PC-9 (cell line): ENCODE data around the gene MMP11. TPM values are rescaled to one million over a fixed set of nuclear protein-coding genes. Genes with fewer than 3 reads are reported as not detected.
A peak's percentile ranks its signal among the peaks of the same experiment; 100 is the strongest.

Source experiments
- BruUV-seq: library from RNA; stranded (reverse); fragments of 400-500 nt; replicated peaks from 2 replicates; lab custom pipeline; 2021; lab: Mats Ljungman, UMichigan
- CTCF ChIA-PET: fragments of 300-600 bp; sonication (Branson Sonifier 250); formaldehyde crosslinking; loops from one replicate; lab custom pipeline; 2022; ENCODE audit warnings: antibody characterized with exemption; lab: Charles Lee
- POLR2A ChIA-PET: fragments of 300-600 bp; sonication (Branson Sonifier 250); formaldehyde crosslinking; loops from one replicate; lab custom pipeline; 2022; ENCODE audit warnings: antibody characterized with exemption; ENCODE audit not compliant: unreplicated experiment; lab: Charles Lee
- DNase-seq, 2 experiments: peaks; one replicate each; pipeline versions ENCODE4 v3.0.0 to v3.0.0-alpha.2; 2015 to 2022; ENCODE audit warnings: mixed read lengths in 1 of 2
- H2AFZ ChIP-seq: fragments of 200-600 bp; sonication (generic); 2 replicates; pipeline ENCODE4 v1.8.1; 2017; ENCODE audit warnings: antibody characterized with exemption
- H3F3A ChIP-seq: fragments of 200-600 bp; sonication (generic); 2 replicates; pipeline ENCODE4 v1.8.1; 2017; ENCODE audit warnings: antibody characterized with exemption, mild to moderate bottlenecking, low read depth; ENCODE audit not compliant: insufficient read depth
- H3K27ac ChIP-seq: fragments of 200-600 bp; sonication (generic); 2 replicates; pipeline ENCODE4 v1.6.1; 2016; ENCODE audit warnings: mixed run types
- H3K27me3 ChIP-seq: fragments of 200-600 bp; sonication (generic); 2 replicates; pipeline ENCODE4 v1.6.1; 2016; ENCODE audit warnings: low read depth, mixed run types; ENCODE audit not compliant: insufficient read depth
- H3K36me3 ChIP-seq: fragments of 200-600 bp; sonication (generic); 2 replicates; pipeline ENCODE4 v1.6.1; 2016; ENCODE audit warnings: low read depth, mixed run types
- H3K4me1 ChIP-seq: fragments of 200-600 bp; sonication (generic); replicated peaks from 2 replicates; pipeline ENCODE4 v1.6.1; 2016; ENCODE audit warnings: mixed run types; ENCODE audit not compliant: insufficient read depth
- H3K4me2 ChIP-seq: fragments of 200-600 bp; sonication (generic); 2 replicates; pipeline ENCODE4 v1.6.1; 2017; ENCODE audit warnings: mixed run types
- H3K4me3 ChIP-seq: fragments of 200-600 bp; sonication (generic); 2 replicates; pipeline ENCODE4 v1.6.1; 2016; ENCODE audit warnings: mixed run types
- H3K79me2 ChIP-seq: fragments of 200-600 bp; sonication (generic); 2 replicates; pipeline ENCODE4 v1.6.1; 2017; ENCODE audit warnings: low read depth, mixed run types
- H3K9me2 ChIP-seq: fragments of 200-600 bp; sonication (generic); 2 replicates; pipeline ENCODE4 v1.8.1; 2017; ENCODE audit warnings: mild to moderate bottlenecking; ENCODE audit not compliant: insufficient read depth
- H3K9me3 ChIP-seq: fragments of 200-600 bp; sonication (generic); 2 replicates; pipeline ENCODE4 v1.8.1; 2016; ENCODE audit warnings: low read depth; ENCODE audit not compliant: insufficient read depth
- H4K20me1 ChIP-seq: fragments of 200-600 bp; sonication (generic); 2 replicates; pipeline ENCODE4 v1.8.1; 2017; ENCODE audit not compliant: insufficient read depth
- EZH2 ChIP-seq: fragments of 200-600 bp; sonication (generic); IDR thresholded peaks from 2 replicates; pipeline ENCODE4 v1.8.0; 2017; ENCODE audit warnings: antibody characterized with exemption, low read depth
- intact Hi-C: fragments of 100-400 bp; cut with micrococcal nuclease; formaldehyde crosslinking; loops from one replicate; pipeline ENCODE4 v1.10.0; 2022; ENCODE audit not compliant: unreplicated experiment
- total RNA-seq: library from RNA; stranded (reverse); gene quantifications from 2 replicates; pipeline ENCODE4 v1.2.3, GENCODE V29; 2021
- TF ChIP-seq, protein P1 (sequence below): fragments of 200-600 bp; sonication (generic); conservative IDR thresholded peaks from 2 replicates; pipeline ENCODE4 v1.6.1; 2017; ENCODE audit warnings: mixed run types, antibody characterized with exemption, mild to moderate bottlenecking, moderate library complexity

MMP11 gene
- total RNA-seq, 1 experiment from 2014 or later = 2.4 TPM

DNA sequence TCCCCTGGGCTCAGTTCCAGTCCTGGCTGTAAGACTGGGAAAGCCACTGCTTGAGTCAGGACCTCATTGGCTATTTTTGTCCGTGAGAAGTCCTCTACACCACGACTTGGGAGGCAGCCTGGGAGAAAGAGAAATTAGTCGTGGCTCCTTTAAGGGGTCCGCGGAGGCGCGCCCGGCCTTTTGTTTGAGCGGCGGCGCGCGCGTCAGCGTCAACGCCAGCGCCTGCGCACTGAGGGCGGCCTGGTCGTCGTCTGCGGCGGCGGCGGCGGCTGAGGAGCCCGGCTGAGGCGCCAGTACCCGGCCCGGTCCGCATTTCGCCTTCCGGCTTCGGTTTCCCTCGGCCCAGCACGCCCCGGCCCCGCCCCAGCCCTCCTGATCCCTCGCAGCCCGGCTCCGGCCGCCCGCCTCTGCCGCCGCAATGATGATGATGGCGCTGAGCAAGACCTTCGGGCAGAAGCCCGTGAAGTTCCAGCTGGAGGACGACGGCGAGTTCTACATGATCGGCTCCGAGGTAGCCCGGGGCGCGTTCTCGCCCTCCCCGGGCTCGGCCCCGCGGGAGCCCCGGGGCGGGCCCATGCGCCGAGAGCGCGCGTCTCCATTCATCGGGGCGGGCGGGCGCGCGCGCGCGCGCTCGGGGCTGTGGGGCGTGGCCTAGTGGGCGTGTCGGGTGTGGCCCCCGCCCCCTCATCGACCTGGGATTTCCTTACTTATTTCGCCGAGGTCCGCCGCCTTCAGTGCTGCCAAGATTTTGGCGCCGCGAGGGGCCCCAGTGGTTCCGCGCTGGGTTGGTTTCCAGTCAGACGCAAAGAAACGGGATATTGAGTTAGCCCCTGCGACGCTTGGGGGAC is 14.3 kb downstream of the MMP11 start, which contains the start of gene SMARCB1:
SMARCB1 (plus strand) TSS at position 215 of the 848 bp plus-strand sequence; CDS start at position 419, 204 bp downstream.
- H3K79me2 ChIP-seq = peaks cover 46% of the 10 kb centered on the region
- peak within 1 kb of the TSS; percentile 86 for H2AFZ ChIP-seq
- POLR2A ChIA-PET = interaction anchor here (0.6 kb wide), 1 partner anchor 1288 kb away, joined by 4 read pairs; no protein-coding TSS in a partner anchor
- DNase-seq = peak; percentile 63 to 76
- intact Hi-C loops = no loop called here
- H3K9me3 ChIP-seq = no peaks in the 10 kb centered on the region
- H3K27ac ChIP-seq = peak within 1 kb of the TSS; percentile 88
- no peaks in the 10 kb centered on the region for H3K36me3 ChIP-seq
- no peak for TF ChIP-seq EZH2
- TF ChIP-seq, protein P1, sequence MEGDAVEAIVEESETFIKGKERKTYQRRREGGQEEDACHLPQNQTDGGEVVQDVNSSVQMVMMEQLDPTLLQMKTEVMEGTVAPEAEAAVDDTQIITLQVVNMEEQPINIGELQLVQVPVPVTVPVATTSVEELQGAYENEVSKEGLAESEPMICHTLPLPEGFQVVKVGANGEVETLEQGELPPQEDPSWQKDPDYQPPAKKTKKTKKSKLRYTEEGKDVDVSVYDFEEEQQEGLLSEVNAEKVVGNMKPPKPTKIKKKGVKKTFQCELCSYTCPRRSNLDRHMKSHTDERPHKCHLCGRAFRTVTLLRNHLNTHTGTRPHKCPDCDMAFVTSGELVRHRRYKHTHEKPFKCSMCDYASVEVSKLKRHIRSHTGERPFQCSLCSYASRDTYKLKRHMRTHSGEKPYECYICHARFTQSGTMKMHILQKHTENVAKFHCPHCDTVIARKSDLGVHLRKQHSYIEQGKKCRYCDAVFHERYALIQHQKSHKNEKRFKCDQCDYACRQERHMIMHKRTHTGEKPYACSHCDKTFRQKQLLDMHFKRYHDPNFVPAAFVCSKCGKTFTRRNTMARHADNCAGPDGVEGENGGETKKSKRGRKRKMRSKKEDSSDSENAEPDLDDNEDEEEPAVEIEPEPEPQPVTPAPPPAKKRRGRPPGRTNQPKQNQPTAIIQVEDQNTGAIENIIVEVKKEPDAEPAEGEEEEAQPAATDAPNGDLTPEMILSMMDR = no peak
- H3K4me3 ChIP-seq = peak within 1 kb of the TSS; percentile 68
- peaks cover 3% of the 10 kb centered on the region; the same call in 1 of the 2 replicates for H3F3A ChIP-seq
- no peaks in the 10 kb centered on the region for H3K27me3 ChIP-seq
- peak within 1 kb of the TSS; percentile 89 for H3K4me2 ChIP-seq
- no TSS peak for BruUV-seq
- H3K9me2 ChIP-seq = no peaks in the 10 kb centered on the region
- CTCF ChIA-PET = no interaction called here
- H3K4me1 ChIP-seq = peaks cover 26% of the 10 kb centered on the region
- peaks cover 45% of the 10 kb centered on the region for H4K20me1 ChIP-seq

DNA sequence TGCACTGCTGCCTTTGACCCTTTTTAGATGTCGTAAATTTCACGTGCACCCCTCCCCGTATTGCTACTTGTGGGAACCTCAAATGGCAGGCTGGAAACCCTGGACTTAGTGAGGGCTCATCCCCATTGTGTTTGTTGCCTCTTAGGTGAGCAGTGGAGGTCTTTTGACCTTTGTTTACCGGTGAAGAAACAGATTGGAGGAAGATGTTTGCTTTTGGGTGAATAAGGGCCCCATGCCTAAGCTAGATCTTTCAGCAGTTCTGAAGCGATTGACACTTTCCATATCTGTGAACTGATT is 14.9 kb downstream of the MMP11 start:
- intact Hi-C loops = no loop called here
- no peak overlapping the region for H3K27ac ChIP-seq

GRCh38 chr22:23787910-23788309 is 15.3 kb downstream of the MMP11 start:
- intact Hi-C loops = no loop called here
- BruUV-seq = TSS peak; percentile 44
- no peak for DNase-seq
- Histone ChIP-seq H3F3A (no peaks in the 10 kb centered on the region), H3K36me3 (no peaks in the 10 kb centered on the region), H3K4me3 (peak overlapping the region; percentile 68), H4K20me1 (peaks cover 52% of the 10 kb centered on the region), H3K4me1 (peaks cover 21% of the 10 kb centered on the region), H3K4me2 (peak overlapping the region; percentile 89), H3K27me3 (no peaks in the 10 kb centered on the region), H3K9me2 (no peaks in the 10 kb centered on the region), H3K9me3 (no peaks in the 10 kb centered on the region), H3K27ac (no peak overlapping the region), H3K79me2 (peaks cover 51% of the 10 kb centered on the region), H2AFZ (no peak overlapping the region)
- POLR2A ChIA-PET = no interaction called here
- CTCF ChIA-PET = no interaction called here
- no peak for TF ChIP-seq EZH2
- TF ChIP-seq, protein P1 = no peak

More for the DNA sequence above, 14.9 kb downstream of the MMP11 start:
- Histone ChIP-seq H2AFZ (no peak overlapping the region), H3F3A (no peaks in the 10 kb centered on the region), H3K4me2 (peak overlapping the region; percentile 89), H3K79me2 (peaks cover 51% of the 10 kb centered on the region), H4K20me1 (peaks cover 48% of the 10 kb centered on the region), H3K27me3 (no peaks in the 10 kb centered on the region), H3K9me2 (no peaks in the 10 kb centered on the region), H3K4me1 (peaks cover 21% of the 10 kb centered on the region), H3K4me3 (peak overlapping the region; percentile 68), H3K36me3 (no peaks in the 10 kb centered on the region), H3K9me3 (no peaks in the 10 kb centered on the region)
- no TSS peak for BruUV-seq
- DNase-seq = no peak
- CTCF ChIA-PET = no interaction called here
- TF ChIP-seq, protein P1 = no peak
- no peak for TF ChIP-seq EZH2
- POLR2A ChIA-PET = interaction anchor here (0.6 kb wide), 1 partner anchor 1288 kb away, joined by 4 read pairs; no protein-coding TSS in a partner anchor
